Islet of Langerhans (tissue), 1 donor: ENCODE results near the gene CSGALNACT2.
A peak's percentile ranks its signal among the peaks of the same experiment; 100 is the strongest.
"Not testable (repeated sequence)": the region's sequence is repeated elsewhere in the genome, so short reads cannot be mapped to it uniquely, and the experiment has no call there.

Experiments used
- FAIRE-seq: peaks from one replicate; lab custom pipeline; 2011; peaks lifted over from hg19 to GRCh38; lab: Jason Lieb, UNC

Gene CSGALNACT2

DNA sequence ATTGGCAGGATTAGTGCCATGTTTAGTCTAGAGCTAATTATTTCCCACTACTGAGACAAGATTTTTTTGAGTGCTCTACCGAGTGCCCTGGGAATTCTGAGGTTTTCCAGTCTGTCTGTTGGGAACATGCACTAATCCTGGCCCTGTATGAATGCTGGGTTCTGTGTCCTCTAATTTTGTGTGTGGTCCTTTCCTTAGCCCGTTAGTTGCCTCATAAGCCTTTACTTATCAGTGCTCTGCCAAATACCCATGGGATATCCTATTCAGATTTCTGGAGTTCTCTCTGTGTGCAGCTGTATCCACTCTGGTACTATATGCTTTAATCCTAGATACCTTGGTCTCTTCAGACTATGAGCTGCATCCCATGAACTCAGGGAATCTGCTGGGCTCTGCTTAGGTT, 13.1 kb downstream of the CSGALNACT2 start:
- no peak for FAIRE-seq

DNA sequence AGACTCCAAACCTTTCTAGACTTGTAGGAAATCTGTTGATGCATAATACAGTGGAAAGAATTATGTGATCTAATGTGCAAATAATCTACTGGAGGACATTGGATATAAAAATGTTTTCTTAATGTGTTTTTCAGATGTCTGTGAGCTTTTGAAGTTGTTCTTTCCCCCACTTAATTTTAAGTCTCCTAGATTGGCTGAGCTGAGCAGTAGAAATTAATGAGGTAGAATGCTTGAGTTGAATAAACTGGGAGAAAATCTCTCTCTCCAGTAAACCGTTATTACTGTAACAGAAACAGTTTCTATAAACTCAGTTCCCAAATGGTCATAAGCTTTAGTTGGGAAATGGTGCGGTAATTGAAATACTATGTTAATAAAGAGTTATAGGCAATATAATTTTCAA, 15.7 kb downstream of the CSGALNACT2 start:
- FAIRE-seq, result peak; percentile 36

DNA sequence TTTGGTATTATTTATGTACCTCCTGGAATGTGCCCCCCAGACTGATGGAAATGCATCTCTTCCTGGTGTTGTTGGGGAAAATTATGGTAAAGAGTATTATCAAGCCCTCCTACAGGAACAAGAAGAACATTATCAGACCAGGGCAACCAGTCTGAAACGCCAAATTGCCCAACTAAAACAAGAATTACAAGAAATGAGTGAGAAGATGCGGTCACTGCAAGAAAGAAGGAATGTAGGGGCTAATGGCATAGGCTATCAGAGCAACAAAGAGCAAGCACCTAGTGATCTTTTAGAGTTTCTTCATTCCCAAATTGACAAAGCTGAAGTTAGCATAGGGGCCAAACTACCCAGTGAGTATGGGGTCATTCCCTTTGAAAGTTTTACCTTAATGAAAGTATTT, 17.0 kb downstream of the CSGALNACT2 start:
- FAIRE-seq, result no peak

DNA sequence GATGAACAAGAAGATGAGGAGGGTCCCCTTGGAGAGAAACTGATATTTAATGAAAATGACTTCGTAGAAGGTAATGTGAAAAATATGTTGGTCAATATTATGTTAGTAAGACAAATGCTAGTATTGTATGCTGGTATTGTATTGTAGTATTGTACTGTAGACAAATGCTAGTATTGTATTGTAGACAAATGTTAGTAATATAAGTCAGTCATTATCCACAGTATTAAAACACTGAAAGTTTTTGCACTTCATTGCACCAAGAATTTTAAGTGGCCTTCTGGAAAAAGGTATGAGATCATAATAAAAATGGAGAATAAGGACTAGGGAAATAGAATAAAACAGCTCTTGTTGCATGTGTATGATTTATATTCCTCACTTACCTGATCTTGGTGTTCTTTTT, 17.5 kb downstream of the CSGALNACT2 start:
- FAIRE-seq, result no peak

DNA sequence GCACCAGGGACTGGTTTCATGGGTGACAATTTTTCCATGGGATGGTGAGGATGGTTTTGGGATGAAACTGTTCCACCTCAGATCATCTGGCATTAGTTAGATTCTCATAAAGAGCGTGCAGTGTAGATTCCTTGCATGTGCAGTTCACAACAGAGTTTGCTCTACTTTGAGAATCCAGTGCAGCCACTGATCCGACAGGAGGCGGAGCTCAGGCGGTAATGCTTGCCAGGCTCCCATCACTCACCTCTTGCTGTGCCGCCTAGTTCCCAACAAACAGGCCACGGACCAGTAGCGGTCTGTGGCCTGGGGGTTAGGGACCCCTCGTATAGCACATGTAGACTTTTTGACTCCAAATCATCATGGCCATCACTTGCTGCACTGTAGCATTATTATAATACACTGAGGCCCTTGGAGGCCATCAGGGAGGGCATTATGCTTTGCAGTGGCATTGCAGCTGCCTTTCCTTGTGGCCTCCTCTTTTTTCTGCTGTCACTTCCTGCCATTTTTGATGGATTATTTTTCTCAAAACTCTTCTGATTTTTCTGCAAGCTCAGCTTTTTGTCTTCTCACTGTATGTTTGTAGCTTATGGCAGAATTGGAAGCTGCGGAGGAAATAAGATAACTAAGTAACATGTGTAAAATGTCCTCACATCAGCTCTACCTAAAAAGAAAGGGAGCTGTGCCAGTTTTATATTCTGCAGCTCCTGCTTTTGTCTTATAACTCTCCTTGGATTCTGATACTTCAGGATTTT, 18.5 kb downstream of the CSGALNACT2 start:
- FAIRE-seq, result no peak

DNA sequence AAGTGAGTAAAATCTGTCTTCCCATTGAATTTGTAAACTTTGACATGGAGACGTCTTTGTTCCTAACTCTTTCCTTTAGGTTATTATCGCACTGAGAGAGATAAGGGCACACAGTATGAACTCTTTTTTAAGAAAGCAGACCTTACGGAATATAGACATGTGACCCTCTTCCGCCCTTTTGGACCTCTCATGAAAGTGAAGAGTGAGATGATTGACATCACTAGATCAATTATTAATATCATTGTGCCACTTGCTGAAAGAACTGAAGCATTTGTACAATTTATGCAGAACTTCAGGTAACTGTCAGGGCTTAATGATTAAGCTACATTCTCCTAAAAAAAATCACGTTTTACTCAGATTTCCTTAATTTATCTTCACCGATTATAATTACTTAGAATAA, 20.4 kb downstream of the CSGALNACT2 start:
- no peak for FAIRE-seq

DNA sequence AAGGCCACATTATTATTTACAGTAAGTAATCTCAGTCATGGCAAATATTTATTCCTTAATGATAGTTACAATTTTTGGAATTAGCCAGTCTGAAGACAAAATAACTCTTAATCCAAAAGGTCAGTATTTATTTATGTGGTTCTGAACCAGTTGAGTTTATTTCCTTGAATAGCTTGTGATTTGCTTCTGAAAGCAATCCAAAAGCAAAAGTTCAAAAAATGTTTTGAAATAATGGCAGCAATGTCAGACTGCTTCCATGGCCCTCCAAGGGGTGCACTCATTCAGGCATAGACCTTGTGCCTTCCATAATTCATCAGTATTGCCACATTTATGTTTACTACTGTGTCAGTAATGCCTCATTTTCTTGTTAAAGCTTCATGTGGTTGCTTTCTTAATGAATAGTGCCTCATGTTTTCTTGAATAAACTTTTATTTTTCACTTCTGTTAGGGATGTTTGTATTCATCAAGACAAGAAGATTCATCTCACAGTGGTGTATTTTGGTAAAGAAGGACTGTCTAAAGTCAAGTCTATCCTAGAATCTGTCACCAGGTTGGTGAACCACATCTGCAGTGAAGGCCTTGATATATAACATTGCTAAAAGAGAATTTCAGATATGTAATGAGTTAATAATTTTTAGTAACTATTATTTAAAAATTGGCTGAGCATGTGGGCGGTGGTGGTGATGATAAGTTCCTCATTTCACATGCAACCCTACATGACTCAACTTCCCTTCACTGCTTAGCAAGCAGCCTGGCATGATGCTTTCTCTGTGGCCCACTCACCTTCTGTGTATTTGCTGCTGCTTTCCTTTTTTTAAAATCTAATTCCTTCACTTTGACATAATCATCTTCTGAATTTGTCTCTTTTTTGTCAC, 22.0 kb downstream of the CSGALNACT2 start:
- no peak for FAIRE-seq

DNA sequence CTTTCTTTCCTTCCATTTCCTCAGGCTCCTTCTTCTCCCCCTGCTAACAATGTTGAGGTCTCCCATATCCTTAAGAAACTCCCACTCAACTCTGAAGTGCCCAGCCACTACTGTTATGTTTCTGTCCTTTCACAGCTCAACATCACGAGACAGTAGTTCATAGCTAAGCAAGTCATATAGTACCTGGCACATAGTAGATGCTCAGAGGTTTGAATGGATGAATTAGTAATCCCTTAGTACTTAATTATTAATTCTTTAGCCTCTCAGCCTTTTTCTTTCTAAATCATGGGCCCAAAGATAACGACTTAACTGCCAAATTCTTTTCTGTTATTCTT, 22.6 kb downstream of the CSGALNACT2 start:
- no peak for FAIRE-seq

DNA sequence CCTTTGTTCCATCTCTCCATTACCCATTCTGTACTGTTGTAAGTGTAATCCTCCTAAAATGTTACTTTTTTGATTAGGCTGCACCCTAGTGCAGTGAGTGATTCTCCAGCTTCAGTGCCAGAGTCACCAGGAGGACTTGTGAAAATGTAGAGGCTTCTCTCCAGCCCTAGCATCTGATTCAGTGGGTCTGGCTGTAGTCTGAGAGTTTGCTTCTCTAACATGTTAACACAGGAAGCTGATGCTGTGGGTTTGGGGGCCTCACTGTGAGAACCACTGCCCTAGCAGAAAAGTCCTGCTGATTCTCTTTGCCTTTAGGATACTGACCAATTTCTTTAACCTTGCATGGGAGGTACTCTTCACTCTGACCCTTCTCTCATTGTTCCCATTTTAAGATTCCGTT, 24.4 kb downstream of the CSGALNACT2 start:
- no peak for FAIRE-seq

DNA sequence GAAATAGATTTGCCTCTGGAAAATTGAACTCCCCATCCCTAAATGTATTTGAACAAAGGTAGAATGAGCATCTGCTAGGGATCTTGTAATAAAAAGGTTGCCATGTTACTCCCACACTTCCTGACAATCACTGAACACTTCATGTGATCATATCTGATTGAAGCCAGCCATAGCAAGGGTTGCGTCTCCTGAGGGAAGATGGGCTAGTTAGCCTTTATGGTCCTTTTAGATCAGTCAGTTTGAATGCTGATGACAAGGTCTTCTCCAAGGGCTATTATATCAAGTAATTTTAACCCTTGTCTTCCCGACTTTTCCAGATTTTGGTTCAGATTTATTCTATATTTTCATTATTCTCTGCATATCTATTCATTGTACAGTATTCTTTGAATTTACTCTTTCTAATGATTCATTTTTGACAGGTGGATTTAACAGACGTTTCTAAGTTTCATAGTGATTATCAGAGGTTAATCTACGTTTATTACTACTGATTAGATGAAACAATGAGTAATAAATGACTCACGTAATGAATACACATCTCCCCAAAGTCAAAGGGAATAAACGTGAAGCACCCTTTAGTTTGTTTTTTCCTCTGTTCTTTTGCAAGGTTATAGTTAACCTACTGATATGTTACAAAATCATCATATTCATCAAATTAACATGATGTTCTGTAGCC, 28.1 kb downstream of the CSGALNACT2 start:
- FAIRE-seq, result peak; percentile 66

DNA sequence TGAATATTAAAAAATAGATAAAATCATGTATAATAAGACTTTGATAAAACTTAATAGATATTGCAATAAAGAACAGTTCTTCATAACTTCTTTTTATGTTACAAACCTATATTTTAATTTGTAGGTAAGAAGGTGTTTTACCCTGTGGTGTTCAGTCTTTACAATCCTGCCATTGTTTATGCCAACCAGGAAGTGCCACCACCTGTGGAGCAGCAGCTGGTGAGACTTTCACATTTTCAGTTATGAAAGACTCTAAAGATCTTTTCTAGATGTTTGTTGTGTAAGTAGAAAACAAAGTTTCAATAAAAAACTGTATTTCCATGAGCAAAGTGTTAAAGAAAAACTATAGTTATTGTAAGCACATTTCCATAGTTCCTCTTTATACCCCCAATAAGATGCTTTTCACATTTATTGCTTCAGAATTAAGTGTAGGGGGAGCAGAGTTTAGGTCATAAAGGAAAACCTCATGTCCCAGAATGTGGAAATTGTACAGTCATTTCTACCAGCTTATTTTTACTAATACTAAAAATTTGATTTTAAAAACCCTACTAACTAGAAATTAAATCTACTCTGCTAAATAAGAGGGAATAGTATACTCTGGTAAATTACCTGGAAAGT, 28.7 kb downstream of the CSGALNACT2 start:
- FAIRE-seq, result peak; percentile 60

DNA sequence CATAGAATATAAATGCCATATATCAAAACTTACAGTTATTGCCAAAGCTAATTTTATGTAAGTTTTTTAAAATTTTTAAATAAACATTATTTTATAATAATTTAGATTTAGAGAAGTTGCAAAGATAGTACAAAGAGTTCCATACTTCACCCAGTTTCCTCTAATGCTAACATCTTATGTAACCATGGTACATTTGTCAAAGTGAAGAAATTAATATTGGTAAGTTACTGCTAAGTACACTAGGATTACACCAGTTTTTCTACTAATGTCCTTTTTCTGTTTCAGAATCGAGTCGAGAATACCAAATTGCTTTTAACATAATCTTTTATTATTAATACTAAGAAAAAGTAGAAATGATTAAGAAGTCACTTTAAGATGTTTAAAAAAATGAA, 29.2 kb downstream of the CSGALNACT2 start:
- peak; percentile 30 for FAIRE-seq

DNA sequence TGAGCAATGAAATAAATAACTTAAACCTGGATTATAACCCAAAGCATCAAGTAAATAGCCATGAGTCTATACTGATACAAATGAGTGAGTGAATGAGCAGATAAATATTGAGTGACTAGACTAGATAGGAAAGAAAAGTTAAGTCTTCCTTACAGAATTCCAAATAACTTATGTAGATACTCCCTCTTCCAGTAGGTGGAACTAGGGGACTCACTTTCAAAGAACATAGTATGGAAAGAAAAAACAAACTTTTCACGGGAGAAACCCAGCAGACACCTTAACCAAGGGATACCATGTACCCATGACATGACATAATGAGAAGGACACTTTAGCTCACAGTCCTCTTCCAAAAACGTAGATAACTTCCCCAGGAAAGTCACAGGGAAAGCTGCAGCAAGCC, 32.2 kb downstream of the CSGALNACT2 start:
- FAIRE-seq, result no peak

DNA sequence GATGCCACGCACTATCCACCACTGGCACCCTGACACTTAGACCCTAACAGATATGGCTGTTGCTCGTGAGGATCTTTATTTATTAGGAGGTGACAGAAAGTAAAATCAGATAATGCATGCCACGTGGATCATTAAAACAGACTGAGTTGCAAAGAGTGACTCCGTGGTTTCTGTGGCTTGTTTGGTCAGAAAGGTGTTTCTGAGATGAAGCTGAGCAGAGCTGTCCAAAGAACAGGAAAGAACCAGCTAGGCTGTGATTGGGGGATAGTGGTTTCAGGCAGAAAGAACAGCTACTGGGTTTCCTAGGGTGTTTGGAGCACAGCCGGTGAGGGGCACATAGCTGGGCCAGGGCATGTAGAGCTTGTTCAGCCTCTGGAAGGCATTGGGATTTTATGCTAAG, 34.4 kb downstream of the CSGALNACT2 start:
- no peak for FAIRE-seq

DNA sequence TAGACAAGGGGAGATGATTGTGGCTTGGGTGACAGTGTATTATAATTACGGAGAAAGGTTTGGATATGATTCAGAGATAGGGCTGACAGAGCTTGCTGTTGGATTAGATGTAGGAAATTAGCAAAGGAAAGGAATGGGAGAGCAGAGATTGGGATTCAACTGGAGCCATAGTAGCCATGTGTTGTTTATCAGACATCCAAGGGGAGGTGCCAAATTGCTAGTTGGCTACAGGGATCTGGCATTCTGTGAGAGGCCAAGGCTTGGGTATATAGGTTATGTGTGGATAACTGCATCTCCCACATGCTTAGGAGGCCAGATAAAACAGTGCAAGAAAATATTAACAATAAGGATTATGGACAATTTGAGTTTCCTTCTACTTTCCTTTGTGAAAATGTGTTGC, 34.9 kb downstream of the CSGALNACT2 start:
- no peak for FAIRE-seq

DNA sequence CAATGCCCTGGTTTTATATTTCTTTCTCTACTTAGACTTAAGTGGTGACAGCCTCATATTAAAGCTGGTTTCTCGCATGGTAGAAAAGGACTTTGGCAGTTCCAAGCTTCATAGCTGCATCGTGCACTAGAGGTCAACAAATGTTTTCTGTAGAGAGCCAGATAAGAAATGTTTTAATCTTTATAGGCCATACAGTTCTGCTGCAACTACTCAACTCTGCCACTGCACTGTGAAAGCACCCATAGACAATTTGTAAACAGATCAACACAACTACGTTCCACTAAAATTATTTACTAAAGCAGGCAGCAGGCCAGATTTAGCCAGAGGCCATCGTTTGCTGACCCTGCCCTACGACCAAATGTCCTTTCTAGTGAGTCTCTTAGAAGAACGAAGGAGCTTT, 36.7 kb downstream of the CSGALNACT2 start:
- no peak for FAIRE-seq

DNA sequence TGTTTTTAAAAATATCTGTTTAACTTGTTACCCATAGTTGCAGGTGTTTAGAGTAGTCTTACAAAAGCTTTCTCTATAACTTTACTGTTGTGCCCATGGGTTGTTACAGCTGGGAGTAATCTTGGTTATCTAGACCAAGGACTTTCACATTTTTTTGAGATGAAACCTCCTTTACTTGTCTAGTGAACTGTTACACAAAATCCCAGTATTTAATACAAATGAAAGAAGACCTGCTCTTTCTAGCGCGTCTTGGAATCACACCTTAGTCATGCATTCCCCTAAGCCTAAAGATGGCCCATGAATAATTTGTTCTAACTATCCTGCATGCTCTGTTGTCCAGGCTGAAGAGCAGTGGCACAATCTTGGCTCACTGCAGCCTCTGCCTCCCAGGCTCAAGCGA, 38.0 kb downstream of the CSGALNACT2 start:
- no peak for FAIRE-seq

DNA sequence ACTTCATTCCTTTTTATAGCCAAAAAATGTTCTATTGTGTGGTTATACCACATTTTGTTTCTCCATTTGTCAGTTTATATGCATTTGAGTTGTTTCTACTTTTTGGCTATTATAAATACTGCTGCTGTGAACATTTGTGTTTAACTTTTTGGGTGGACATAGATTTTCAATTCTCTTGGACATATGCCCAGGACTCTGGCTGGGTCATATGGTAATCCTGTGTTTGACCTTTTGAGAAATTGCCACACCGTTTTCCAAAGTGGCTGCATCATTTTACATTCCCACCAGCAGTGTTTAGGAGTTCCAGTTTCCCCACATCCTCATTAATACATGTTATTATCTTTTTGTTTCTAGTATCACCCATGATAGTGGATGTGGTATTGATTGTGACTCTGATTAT, 39.4 kb downstream of the CSGALNACT2 start:
- no peak for FAIRE-seq

DNA sequence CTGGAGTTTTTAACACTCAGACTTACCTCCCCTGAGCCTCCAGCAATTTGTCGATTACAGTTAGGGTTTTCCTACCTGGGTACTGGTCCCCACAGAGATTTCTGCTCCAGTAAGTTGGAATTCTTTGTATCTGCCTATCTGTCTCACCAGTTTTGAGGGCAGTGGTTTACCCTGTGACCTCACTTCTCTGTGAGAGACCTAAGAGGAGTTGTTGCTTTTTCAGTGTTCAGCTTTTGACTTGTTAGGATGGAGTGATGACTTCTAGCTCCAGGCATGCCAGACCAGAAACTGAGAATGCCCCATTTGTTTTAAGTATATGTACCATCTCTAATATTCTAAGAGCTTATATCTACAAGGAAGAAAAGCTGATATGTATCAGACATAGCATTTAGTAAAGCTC, 42.9 kb downstream of the CSGALNACT2 start:
- no peak for FAIRE-seq

DNA sequence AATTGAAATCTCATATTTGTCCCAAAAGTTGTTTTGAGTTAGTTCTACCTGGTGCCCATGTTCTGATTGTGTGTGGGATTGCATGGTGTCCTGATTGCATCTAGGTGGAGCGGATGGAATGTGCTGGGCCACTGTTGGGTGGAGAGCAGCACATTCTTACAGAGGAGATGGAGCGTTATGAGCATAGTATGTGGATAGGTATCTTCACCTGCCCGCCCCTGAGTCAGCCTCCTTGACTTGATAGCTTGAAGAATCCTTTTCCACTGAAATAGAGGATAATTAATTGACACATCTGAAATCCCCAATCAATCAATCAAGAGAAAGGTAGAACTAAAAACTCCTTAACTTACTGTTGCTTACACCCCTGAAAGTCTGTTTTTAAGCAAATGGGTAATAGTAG, 45.5 kb downstream of the CSGALNACT2 start:
- FAIRE-seq, result not testable (repeated sequence)

DNA sequence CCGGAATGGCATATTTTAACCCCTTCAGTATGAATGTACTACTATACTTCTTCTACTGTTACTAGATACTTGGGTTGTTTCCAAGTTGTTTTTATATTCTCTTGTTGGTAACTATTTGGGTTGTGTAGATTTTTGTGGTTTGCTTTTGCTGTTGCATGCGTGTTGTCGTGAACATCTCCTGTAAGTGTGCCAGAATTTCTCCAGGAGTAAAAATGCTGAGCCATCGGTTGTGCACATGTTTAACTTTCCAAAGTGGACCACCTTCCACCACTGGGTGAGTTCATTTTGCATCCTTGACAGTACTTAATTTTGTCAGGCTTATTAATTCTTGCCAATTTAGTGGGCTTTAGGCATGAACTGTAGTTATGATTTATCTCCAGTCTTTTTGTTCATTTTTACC, 47.9 kb downstream of the CSGALNACT2 start:
- no peak for FAIRE-seq

DNA sequence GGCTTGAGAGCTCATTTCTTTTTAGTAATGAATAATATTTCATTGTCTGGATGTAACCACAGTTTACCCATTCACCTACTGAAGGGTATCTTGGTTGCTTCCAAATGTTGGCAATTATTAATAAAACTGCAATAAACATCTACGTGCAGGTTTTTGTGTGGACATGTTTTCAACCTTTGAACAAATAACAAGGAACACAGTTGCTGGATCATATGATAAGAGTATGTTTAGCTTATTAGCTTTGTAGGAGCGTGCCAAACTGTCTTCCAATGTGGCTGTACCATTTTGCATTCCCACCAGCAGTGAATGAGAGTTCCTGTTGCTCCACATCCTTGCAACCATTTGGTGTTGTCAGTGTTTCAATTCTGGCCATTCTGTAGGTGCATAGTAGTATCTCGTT, 49.0 kb downstream of the CSGALNACT2 start:
- FAIRE-seq, result no peak

DNA sequence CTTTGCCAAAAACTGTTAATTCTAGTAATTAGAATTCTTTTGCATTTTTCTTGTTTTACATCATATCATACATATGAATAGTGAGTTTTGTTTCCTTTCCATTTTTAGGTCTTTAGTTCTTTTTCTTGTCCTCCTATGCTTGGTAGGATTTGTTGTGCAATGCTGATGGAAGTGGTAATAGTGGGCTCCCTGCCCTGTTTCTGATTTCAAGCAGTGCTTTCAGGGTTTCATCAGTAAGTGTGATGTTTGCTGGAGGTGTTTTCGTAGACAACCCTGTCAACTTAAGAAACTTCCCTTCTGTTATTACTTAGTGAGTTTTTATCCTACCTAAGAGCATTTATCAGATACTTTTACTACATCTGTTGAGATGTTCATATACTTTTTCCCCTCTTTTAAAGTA, 50.5 kb downstream of the CSGALNACT2 start:
- FAIRE-seq, result no peak
